WTC11 (cell line): Measurements from ENCODE around the gene SCEL. TPM values are rescaled to one million over a fixed set of nuclear protein-coding genes. Genes with fewer than 3 reads are reported as not detected.

Source experiments
- ATAC-seq: fragments of 200-7000 bp; cut with Tn5 transposase; 2 replicates; pipeline ENCODE4 v1.10.0; 2021; ENCODE audit warnings: mild to moderate bottlenecking, moderate library complexity
- CTCF ChIA-PET: fragments of 300-600 bp; sonication (Branson Sonifier 250); formaldehyde crosslinking; loops from one replicate; lab custom pipeline; 2021; ENCODE audit warnings: antibody characterized with exemption; lab: Charles Lee
- POLR2A ChIA-PET: fragments of 350-600 bp; sonication (Branson Sonifier 250); formaldehyde crosslinking; loops from one replicate; lab custom pipeline; 2021; ENCODE audit warnings: antibody characterized with exemption; lab: Charles Lee
- DNase-seq: peaks from one replicate; pipeline ENCODE4 v3.0.0; 2021; ENCODE audit warnings: low spot score
- H3K27ac Mint-ChIP-seq: 2 replicates; pipeline ENCODE4 v1.8.0; 2021; ENCODE audit warnings: mixed read lengths
- H3K27me3 Mint-ChIP-seq: 2 replicates; pipeline ENCODE4 v1.8.0; 2021; ENCODE audit warnings: low read depth, mild to moderate bottlenecking, moderate library complexity, mixed read lengths
- H3K36me3 Mint-ChIP-seq: 2 replicates; pipeline ENCODE4 v1.8.0; 2021; ENCODE audit warnings: mixed read lengths
- H3K4me1 Mint-ChIP-seq: 2 replicates; pipeline ENCODE4 v1.8.0; 2022; ENCODE audit warnings: mixed read lengths
- H3K4me3 Mint-ChIP-seq: 2 replicates; pipeline ENCODE4 v1.8.0; 2021; ENCODE audit warnings: mild to moderate bottlenecking, moderate library complexity, mixed read lengths
- H3K9me3 Mint-ChIP-seq: 2 replicates; pipeline ENCODE4 v1.8.0; 2021; ENCODE audit warnings: mixed read lengths
- ATF1 ChIP-seq: sonication (generic); formaldehyde crosslinking; IDR thresholded peaks from 2 replicates; pipeline ENCODE4 v1.8.1; 2023; ENCODE audit warnings: mild to moderate bottlenecking, moderate library complexity, missing genetic modification reagents
- CBFB ChIP-seq: sonication (generic); formaldehyde crosslinking; IDR thresholded peaks from 2 replicates; pipeline ENCODE4 v1.8.1; 2022; ENCODE audit warnings: mild to moderate bottlenecking, low read depth, missing genetic modification reagents
- E2F5 ChIP-seq: sonication (generic); formaldehyde crosslinking; IDR thresholded peaks from 2 replicates; pipeline ENCODE4 v1.8.1; 2022; ENCODE audit warnings: mild to moderate bottlenecking, moderate library complexity, missing genetic modification reagents
- EMX1 ChIP-seq: fragments of 250-450 bp; sonication (Bioruptor Pico); IDR thresholded peaks from 2 replicates; pipeline ENCODE4 v1.8.0; 2021; ENCODE audit warnings: mild to moderate bottlenecking
- ETV6 ChIP-seq: sonication (generic); formaldehyde crosslinking; IDR thresholded peaks from 2 replicates; pipeline ENCODE4 v1.8.1; 2022; ENCODE audit warnings: mild to moderate bottlenecking, missing genetic modification reagents
- FOXP1 ChIP-seq: sonication (generic); formaldehyde crosslinking; IDR thresholded peaks from 2 replicates; pipeline ENCODE4 v1.8.0; 2022; ENCODE audit warnings: missing genetic modification reagents, mild to moderate bottlenecking, moderate library complexity, borderline replicate concordance
- HMGA2 ChIP-seq: fragments of 250-450 bp; sonication (Bioruptor Pico); IDR thresholded peaks from 2 replicates; pipeline ENCODE4 v1.4.0; 2021; ENCODE audit warnings: mild to moderate bottlenecking, moderate library complexity
- IRF2 ChIP-seq: sonication (generic); formaldehyde crosslinking; IDR thresholded peaks from 2 replicates; pipeline ENCODE4 v1.8.0; 2022; ENCODE audit warnings: low read depth, missing genetic modification reagents, borderline replicate concordance
- JUN ChIP-seq: sonication (generic); formaldehyde crosslinking; IDR thresholded peaks from 2 replicates; pipeline ENCODE4 v1.8.0; 2023; ENCODE audit warnings: mild to moderate bottlenecking, missing genetic modification reagents
- KAT7 ChIP-seq: sonication (generic); formaldehyde crosslinking; IDR thresholded peaks from 2 replicates; pipeline ENCODE4 v1.8.1; 2023; ENCODE audit warnings: missing genetic modification reagents, mild to moderate bottlenecking, borderline replicate concordance
- MAX ChIP-seq: sonication (generic); formaldehyde crosslinking; IDR thresholded peaks from 2 replicates; pipeline ENCODE4 v1.8.0; 2022; ENCODE audit warnings: mild to moderate bottlenecking, missing genetic modification reagents
- MLX ChIP-seq: sonication (generic); formaldehyde crosslinking; IDR thresholded peaks from 2 replicates; pipeline ENCODE4 v1.8.1; 2023; ENCODE audit warnings: mild to moderate bottlenecking, missing genetic modification reagents, moderate library complexity
- NFATC4 ChIP-seq: fragments of 250-450 bp; sonication (Bioruptor Pico); IDR thresholded peaks from 2 replicates; pipeline ENCODE4 v1.9.0; 2021; ENCODE audit warnings: mild to moderate bottlenecking
- NFE2L1 ChIP-seq: sonication (generic); formaldehyde crosslinking; IDR thresholded peaks from 2 replicates; pipeline ENCODE4 v1.8.1; 2023; ENCODE audit warnings: missing genetic modification reagents
- NR3C1 ChIP-seq: sonication (generic); formaldehyde crosslinking; conservative IDR thresholded peaks from 2 replicates; pipeline ENCODE4 v1.8.1; 2023; ENCODE audit warnings: low read depth, mild to moderate bottlenecking, missing genetic modification reagents
- PRDM15 ChIP-seq: sonication (generic); formaldehyde crosslinking; IDR thresholded peaks from 2 replicates; pipeline ENCODE4 v1.8.0; 2022; ENCODE audit warnings: missing genetic modification reagents
- TEAD1 ChIP-seq: sonication (generic); formaldehyde crosslinking; IDR thresholded peaks from 2 replicates; pipeline ENCODE4 v1.8.0; 2022; ENCODE audit warnings: mild to moderate bottlenecking, missing genetic modification reagents
- TEAD4 ChIP-seq: sonication (generic); formaldehyde crosslinking; IDR thresholded peaks from 2 replicates; pipeline ENCODE4 v1.8.0; 2022; ENCODE audit warnings: mild to moderate bottlenecking, missing genetic modification reagents
- TP53 ChIP-seq: sonication (generic); formaldehyde crosslinking; IDR thresholded peaks from 2 replicates; pipeline ENCODE4 v1.8.1; 2023; ENCODE audit warnings: mild to moderate bottlenecking, missing genetic modification reagents
- ZNF263 ChIP-seq: sonication (generic); formaldehyde crosslinking; IDR thresholded peaks from 2 replicates; pipeline ENCODE4 v1.8.1; 2022; ENCODE audit warnings: low read depth, mild to moderate bottlenecking, moderate library complexity, missing genetic modification reagents
- ZNF423 ChIP-seq: fragments of 250-450 bp; sonication (Bioruptor Pico); IDR thresholded peaks from 2 replicates; pipeline ENCODE4 v2.1.2; 2022; ENCODE audit warnings: mild to moderate bottlenecking, moderate library complexity
- ZNF671 ChIP-seq: fragments of 250-450 bp; sonication (Bioruptor Pico); IDR thresholded peaks from 2 replicates; pipeline ENCODE4 v1.8.0; 2021; ENCODE audit warnings: mild to moderate bottlenecking
- total RNA-seq: library from RNA; stranded (reverse); gene quantifications from 3 replicates; pipeline ENCODE4 v1.2.3, GENCODE V29; 2021
- TF ChIP-seq, protein P1 (sequence below): sonication (generic); formaldehyde crosslinking; IDR thresholded peaks from 2 replicates; pipeline ENCODE4 v1.8.1; 2022; ENCODE audit warnings: low read depth, missing genetic modification reagents, borderline replicate concordance
- TF ChIP-seq, protein P2 (sequence below): fragments of 200-600 bp; IDR thresholded peaks from 2 replicates; pipeline ENCODE4 v1.8.0; 2022; ENCODE audit warnings: antibody characterized with exemption

The SCEL gene
- total RNA-seq, 1 experiment from 2014 or later: not detected

DNA sequence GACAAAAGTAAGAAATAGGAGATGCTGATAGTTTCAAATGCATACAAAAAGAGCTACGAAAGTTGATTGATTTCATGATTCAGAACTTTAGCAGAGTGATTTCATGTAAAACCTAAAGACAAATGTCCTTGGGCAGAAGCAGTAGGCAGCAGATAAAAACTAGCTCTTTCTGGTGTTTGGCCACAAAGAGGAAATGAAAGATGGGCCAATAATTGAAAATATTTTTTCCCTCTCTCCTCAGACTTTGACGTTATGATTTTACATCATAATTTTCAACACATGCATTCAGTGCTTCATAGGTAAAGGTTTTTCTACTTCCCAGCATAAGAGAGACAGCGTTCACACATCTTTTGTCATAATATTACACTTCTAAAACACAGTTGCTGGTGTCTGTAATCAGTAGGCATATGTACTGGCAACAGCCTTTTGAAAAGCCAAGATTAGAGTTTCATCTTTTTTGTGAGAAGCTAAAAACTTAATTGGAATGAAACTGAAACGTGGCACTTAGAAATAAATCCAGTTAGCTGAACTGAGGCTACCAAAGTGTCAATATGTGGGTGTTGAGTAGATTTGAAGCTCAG, 9.3 kb downstream of the SCEL start:
- Mint-ChIP-seq H3K4me1 (peaks cover 5% of the 10 kb centered on the region), H3K27ac (no peak overlapping the region), H3K27me3 (no peaks in the 10 kb centered on the region), H3K9me3 (0 out of 2 replicates have a peak, but pooled peaks cover 4% of the 10 kb centered on the region), H3K36me3 (no peaks in the 10 kb centered on the region), H3K4me3 (no peak overlapping the region)
- CTCF ChIA-PET: interaction anchor here (0.6 to 0.8 kb wide), 2 partner anchors 67 to 1068 kb away, joined by 5 read pairs; no protein-coding TSS in a partner anchor
- TF ChIP-seq NFATC4: no peak
- no peak for TF ChIP-seq PRDM15 (CRISPR knock-in tag)
- TF ChIP-seq E2F5 (CRISPR knock-in tag): no peak
- no peak for TF ChIP-seq ZNF263 (CRISPR knock-in tag)
- no peak for TF ChIP-seq EMX1 (CRISPR knock-in tag)
- TF ChIP-seq, protein P1, sequence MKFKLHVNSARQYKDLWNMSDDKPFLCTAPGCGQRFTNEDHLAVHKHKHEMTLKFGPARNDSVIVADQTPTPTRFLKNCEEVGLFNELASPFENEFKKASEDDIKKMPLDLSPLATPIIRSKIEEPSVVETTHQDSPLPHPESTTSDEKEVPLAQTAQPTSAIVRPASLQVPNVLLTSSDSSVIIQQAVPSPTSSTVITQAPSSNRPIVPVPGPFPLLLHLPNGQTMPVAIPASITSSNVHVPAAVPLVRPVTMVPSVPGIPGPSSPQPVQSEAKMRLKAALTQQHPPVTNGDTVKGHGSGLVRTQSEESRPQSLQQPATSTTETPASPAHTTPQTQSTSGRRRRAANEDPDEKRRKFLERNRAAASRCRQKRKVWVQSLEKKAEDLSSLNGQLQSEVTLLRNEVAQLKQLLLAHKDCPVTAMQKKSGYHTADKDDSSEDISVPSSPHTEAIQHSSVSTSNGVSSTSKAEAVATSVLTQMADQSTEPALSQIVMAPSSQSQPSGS (CRISPR knock-in tag): no peak
- no peak for TF ChIP-seq ZNF671 (CRISPR knock-in tag)
- no peak for TF ChIP-seq TEAD1
- no peak for TF ChIP-seq MAX (CRISPR knock-in tag)
- no peak for TF ChIP-seq JUN
- TF ChIP-seq CBFB (CRISPR knock-in tag): no peak
- TF ChIP-seq ATF1 (CRISPR knock-in tag): no peak
- TF ChIP-seq TEAD4 (CRISPR knock-in tag): no peak
- no peak for TF ChIP-seq NFE2L1 (CRISPR knock-in tag)
- no peak for TF ChIP-seq NR3C1 (CRISPR knock-in tag)
- no peak for TF ChIP-seq ETV6 (CRISPR knock-in tag)
- no peak for TF ChIP-seq IRF2 (CRISPR knock-in tag)
- ATAC-seq (no peak), DNase-seq (no peak)
- POLR2A ChIA-PET: interaction anchor here (0.5 kb wide), 1 partner anchor 533 kb away, joined by 5 read pairs; no protein-coding TSS in a partner anchor

DNA sequence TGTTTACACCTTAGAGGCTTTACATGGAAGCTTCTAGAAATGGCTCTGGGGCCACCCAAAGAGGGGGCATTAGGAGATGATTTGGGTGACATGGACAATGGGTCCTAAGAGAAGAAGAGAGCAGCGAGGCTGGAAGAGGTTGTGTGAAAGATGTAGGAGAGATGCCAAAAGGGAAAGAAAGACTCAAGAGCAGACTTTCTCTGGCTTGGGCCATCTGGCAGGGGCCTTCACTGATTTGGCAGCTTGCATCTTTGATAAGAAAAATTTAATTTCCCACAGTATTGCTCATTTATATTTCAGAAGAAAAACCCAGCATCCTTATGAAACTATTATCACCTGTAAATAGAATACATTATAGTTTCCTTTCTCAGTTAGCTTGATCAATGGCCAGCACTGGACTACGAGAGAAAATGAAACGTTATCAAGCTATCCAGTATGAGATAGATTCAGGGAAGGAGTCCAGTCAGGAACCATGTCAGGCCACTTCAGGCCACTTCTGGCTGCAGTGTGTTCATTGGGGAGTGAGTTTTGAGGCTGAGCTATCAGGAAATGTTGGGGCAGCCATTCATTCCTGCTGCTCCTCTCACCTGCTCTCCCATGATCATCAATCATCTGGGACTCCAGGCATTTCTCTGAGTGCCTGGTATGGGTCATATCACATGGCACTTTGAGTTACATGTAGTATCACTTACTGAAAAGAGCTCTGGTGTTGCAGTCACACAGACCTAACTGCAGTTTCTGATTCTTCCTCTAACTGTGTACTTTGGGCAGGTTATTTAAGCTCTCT, 10.3 kb downstream of the SCEL start:
- Mint-ChIP-seq H3K36me3 (no peaks in the 10 kb centered on the region), H3K4me1 (peaks cover 5% of the 10 kb centered on the region), H3K4me3 (no peak overlapping the region), H3K27ac (no peak overlapping the region), H3K9me3 (0 out of 2 replicates have a peak, but pooled peaks cover 4% of the 10 kb centered on the region), H3K27me3 (no peaks in the 10 kb centered on the region)
- DNase-seq: no peak
- ATAC-seq: no peak
- CTCF ChIA-PET: no interaction called here
- TF ChIP-seq TP53 (CRISPR knock-in tag): no peak
- TF ChIP-seq ZNF423 (CRISPR knock-in tag): no peak
- TF ChIP-seq, protein P2, sequence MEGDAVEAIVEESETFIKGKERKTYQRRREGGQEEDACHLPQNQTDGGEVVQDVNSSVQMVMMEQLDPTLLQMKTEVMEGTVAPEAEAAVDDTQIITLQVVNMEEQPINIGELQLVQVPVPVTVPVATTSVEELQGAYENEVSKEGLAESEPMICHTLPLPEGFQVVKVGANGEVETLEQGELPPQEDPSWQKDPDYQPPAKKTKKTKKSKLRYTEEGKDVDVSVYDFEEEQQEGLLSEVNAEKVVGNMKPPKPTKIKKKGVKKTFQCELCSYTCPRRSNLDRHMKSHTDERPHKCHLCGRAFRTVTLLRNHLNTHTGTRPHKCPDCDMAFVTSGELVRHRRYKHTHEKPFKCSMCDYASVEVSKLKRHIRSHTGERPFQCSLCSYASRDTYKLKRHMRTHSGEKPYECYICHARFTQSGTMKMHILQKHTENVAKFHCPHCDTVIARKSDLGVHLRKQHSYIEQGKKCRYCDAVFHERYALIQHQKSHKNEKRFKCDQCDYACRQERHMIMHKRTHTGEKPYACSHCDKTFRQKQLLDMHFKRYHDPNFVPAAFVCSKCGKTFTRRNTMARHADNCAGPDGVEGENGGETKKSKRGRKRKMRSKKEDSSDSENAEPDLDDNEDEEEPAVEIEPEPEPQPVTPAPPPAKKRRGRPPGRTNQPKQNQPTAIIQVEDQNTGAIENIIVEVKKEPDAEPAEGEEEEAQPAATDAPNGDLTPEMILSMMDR: no peak
- no peak for TF ChIP-seq KAT7 (CRISPR knock-in tag)
- TF ChIP-seq HMGA2 (CRISPR knock-in tag): no peak
- no peak for TF ChIP-seq MLX (CRISPR knock-in tag)
- TF ChIP-seq FOXP1 (CRISPR knock-in tag): no peak
- POLR2A ChIA-PET: no interaction called here
